K562 (cell line): Measurements from ENCODE around the gene PMIS2. TPM values are rescaled to one million over a fixed set of nuclear protein-coding genes. Genes with fewer than 3 reads are reported as not detected.

Source experiments
- ATF1 ChIP-seq, 2 experiments: fragments of 450-650 bp in 1 of 2; IDR thresholded peaks; 2 replicates each; pipeline ENCODE4 v1.6.1; 2016; ENCODE audit warnings: missing compliant biosample characterization in 1 of 2, missing genetic modification characterization in 1 of 2
- FOS ChIP-seq: IDR thresholded peaks from 3 replicates; pipeline ENCODE4 v1.6.1; 2011; ENCODE audit not compliant: insufficient read length; ENCODE audit errors: extremely low read depth
- GABPB1 ChIP-seq: sonication (generic); formaldehyde crosslinking; IDR thresholded peaks from 2 replicates; pipeline ENCODE4 v1.8.0; 2022; ENCODE audit warnings: mild to moderate bottlenecking, missing genetic modification reagents
- HNRNPH1 ChIP-seq: fragments of 200-400 bp; formaldehyde crosslinking; optimal IDR thresholded peaks from 2 replicates; pipeline ENCODE3; 2017; ENCODE audit warnings: low read depth, mild to moderate bottlenecking, low read length, moderate library complexity
- KDM1A ChIP-seq, 2 experiments: fragments of 450-650 bp; IDR thresholded peaks; 2 replicates each; pipeline ENCODE4 v1.6.1; 2016; ENCODE audit warnings: mild to moderate bottlenecking in 2 of 2
- MEF2A ChIP-seq: IDR thresholded peaks from 2 replicates; pipeline ENCODE4 v1.6.1; 2011; ENCODE audit warnings: low read depth, mild to moderate bottlenecking, low read length, moderate library complexity; ENCODE audit not compliant: control insufficient read depth
- RFX5 ChIP-seq: IDR thresholded peaks from 2 replicates; pipeline ENCODE4 v1.6.1; 2011; ENCODE audit warnings: low read depth, mild to moderate bottlenecking, improper control_type of control experiment, low read length
- TCF3 ChIP-seq: sonication (generic); formaldehyde crosslinking; IDR thresholded peaks from 2 replicates; pipeline ENCODE4 v1.4.0; 2020; ENCODE audit warnings: mild to moderate bottlenecking, missing genetic modification reagents
- ZNF551 ChIP-seq: fragments of 250-450 bp; sonication (Bioruptor Pico); IDR thresholded peaks from 2 replicates; pipeline ENCODE4 v1.5.0; 2021; ENCODE audit warnings: mild to moderate bottlenecking, moderate library complexity
- ZNF764 ChIP-seq: fragments of 250-450 bp; sonication (Bioruptor Pico); IDR thresholded peaks from 2 replicates; pipeline ENCODE4 v1.4.0; 2020; ENCODE audit warnings: low read depth, mild to moderate bottlenecking, moderate library complexity
- ZNF785 ChIP-seq: fragments of 250-450 bp; sonication (Bioruptor Pico); IDR thresholded peaks from 2 replicates; pipeline ENCODE4 v1.4.0; 2020; ENCODE audit warnings: mild to moderate bottlenecking
- ZNF830 ChIP-seq: fragments of 250-450 bp; sonication (Bioruptor Pico); IDR thresholded peaks from 2 replicates; pipeline ENCODE4 v1.5.0; 2021; ENCODE audit warnings: mild to moderate bottlenecking
- polyA plus RNA-seq, 8 experiments: library from polyadenylated mRNA; depleted of rRNA in 4 of 8; stranded (reverse) in 5 of 8; unstranded in 3 of 8; fragments of >200 nt; fragmentation: Nextera tagmentation in 2 of 8; fragmentation: Illumina TruSeq in 1 of 8; extraction: Ambion mirVana in 2 of 8; extraction: Trizol in 1 of 8; gene quantifications; 2 replicates each; pipeline versions ENCODE4 v1.2.1 to v1.2.3, GENCODE V29; 2011 to 2014; ENCODE audit warnings: inconsistent platforms in 1 of 8, missing spikeins in 1 of 8
- total RNA-seq, 7 experiments: library from RNA; depleted of rRNA in 6 of 7; stranded (reverse); fragments of >200 nt in 6 of 7; fragmentation: Illumina TruSeq in 2 of 7; extraction: Trizol in 2 of 7; gene quantifications; 2 replicates each; pipeline versions ENCODE4 v1.2.1 to v1.2.3, GENCODE V29; 2011 to 2021; ENCODE audit warnings: low replicate concordance in 1 of 7
- TF ChIP-seq, protein P1 (sequence below), 2 experiments: fragments of 450-650 bp; IDR thresholded peaks; 2 replicates each; pipeline ENCODE4 v1.6.1; 2016; ENCODE audit warnings: mild to moderate bottlenecking in 2 of 2, borderline replicate concordance in 1 of 2, low read depth in 1 of 2, moderate library complexity in 1 of 2
- TF ChIP-seq, protein P2 (sequence below), 2 experiments: fragments of 200-800 bp in 1 of 2; sonication (Bioruptor generic) in 1 of 2; sonication (generic) in 1 of 2; formaldehyde crosslinking in 1 of 2; IDR thresholded peaks in 1 of 2; conservative IDR thresholded peaks in 1 of 2; 2 replicates each; pipeline versions ENCODE4 v1.5.0 to v1.6.1; 2016 to 2020; ENCODE audit warnings: missing compliant biosample characterization in 1 of 2, missing genetic modification characterization in 1 of 2, missing genetic modification reagents in 1 of 2
- TF ChIP-seq, protein P3 (sequence below), 2 experiments: IDR thresholded peaks; 2 replicates each; pipeline ENCODE4 v1.6.1; 2011; ENCODE audit warnings: borderline replicate concordance in 1 of 2, control low read depth in 1 of 2, low read depth in 1 of 2, low read length in 1 of 2, mild to moderate bottlenecking in 1 of 2, mixed read lengths in 1 of 2, moderate library complexity in 1 of 2; ENCODE audit not compliant: insufficient read depth in 1 of 2, insufficient read length in 1 of 2, poor library complexity in 1 of 2, severe bottlenecking in 1 of 2; ENCODE audit errors: extremely low read depth in 1 of 2

PMIS2 gene
- total and polyA plus RNA-seq, 9 of the 15 experiments (the other 6 are each of a cell fraction or from before 2014, with no cell fraction given), result not detected

DNA sequence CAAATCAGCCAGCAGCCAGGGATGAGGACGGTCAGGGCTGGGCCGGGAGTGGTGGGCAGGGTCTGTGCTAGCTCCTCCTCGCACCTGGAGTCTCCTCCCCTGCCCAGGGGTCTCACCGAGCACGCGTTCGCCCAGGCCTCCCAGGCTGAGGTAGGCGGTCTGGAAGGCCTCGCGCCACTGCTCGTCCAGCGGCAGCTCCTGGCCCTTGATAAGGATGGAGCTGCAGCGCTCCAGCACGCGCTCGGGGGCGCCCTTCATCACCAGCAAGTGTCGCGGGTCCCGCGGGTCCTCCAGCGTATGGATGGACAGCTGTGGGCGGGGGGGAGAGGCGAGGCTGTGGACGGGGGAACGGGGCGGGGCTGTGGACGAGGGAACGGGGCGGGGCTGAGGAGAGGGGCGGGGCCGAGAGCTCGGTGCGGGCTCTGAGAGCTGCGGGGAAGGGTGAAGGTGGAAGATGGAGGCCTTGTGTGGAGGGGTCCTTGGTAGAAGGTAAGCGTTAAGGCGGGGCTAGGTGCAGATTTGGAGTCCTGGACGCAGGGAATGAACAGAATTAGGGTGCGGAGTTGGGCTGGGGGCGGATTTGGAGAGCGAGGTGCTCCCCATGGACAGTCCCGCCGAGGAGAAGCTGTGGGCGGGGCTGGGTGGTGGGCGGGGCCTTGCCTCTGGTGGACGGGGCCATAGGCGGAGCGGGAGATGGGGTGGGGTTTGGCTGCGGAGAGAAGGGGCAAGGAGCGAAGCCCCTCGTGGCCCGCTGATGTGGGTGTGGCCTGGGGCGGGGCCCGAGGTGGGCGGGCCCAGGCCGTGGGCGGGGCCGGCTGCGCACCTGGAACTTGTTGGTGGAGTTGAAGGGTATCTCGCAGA lies 28.2 kb upstream of the PMIS2 start (continued):
- TF ChIP-seq, protein P1, sequence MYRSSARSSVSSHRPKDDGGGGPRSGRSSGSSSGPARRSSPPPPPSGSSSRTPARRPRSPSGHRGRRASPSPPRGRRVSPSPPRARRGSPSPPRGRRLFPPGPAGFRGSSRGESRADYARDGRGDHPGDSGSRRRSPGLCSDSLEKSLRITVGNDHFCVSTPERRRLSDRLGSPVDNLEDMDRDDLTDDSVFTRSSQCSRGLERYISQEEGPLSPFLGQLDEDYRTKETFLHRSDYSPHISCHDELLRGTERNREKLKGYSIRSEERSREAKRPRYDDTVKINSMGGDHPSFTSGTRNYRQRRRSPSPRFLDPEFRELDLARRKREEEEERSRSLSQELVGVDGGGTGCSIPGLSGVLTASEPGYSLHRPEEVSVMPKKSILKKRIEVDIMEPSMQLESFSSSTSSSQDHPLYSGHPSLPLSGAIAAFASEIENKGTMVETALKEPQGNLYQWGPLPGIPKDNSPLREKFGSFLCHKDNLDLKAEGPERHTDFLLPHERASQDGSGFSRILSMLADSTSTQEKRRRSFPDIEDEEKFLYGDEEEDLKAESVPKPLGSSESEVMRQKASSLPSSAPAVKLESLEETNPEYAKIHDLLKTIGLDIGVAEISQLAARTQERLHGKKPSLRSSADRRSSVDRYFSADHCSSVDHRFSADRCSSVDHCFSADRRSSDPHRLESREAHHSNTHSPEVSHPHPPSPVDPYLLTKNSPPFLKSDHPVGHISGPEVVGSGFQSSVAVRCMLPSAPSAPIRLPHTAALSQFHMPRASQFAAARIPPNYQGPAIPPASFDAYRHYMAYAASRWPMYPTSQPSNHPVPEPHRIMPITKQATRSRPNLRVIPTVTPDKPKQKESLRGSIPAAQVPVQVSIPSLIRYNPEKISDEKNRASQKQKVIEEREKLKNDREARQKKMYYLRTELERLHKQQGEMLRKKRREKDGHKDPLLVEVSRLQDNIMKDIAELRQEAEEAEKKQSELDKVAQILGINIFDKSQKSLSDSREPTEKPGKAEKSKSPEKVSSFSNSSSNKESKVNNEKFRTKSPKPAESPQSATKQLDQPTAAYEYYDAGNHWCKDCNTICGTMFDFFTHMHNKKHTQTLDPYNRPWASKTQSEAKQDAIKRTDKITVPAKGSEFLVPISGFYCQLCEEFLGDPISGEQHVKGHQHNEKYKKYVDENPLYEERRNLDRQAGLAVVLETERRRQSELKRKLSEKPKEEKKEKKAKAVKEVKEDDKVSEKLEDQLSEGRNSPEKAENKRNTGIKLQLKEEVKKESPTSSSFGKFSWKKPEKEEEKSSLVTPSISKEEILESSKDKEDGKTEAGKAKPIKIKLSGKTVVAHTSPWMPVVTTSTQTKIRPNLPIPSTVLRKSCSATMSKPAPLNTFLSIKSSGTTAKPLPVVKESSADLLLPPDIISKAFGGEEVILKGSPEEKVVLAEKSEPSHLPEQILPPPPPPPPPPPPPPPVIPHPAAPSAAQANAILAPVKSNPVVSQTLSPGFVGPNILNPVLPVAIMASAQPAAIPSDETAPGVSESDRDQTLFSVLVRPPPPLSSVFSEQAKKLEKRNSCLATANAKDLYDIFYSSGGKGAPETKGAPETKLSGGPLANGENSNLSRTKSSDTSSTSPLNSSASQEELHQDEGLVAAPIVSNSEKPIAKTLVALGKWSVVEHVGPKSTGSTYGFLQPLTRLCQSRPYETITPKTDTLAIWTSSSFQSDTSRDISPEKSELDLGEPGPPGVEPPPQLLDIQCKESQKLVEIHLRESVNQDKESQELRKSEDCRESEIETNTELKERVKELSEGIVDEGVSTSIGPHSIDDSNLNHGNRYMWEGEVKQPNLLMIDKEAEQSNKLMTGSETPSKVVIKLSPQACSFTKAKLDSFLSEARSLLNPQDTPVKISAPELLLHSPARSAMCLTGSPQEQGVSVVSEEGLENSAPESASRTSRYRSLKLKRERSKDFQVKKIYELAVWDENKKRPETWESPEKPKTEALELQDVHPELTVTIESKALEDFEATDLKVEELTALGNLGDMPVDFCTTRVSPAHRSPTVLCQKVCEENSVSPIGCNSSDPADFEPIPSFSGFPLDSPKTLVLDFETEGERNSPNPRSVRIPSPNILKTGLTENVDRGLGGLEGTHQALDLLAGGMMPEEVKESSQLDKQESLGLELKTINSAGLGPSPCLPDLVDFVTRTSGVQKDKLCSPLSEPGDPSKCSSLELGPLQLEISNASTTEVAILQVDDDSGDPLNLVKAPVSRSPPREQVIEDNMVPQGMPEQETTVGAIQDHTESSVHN (IDR thresholded peaks at IDR 0.05; ENCODE audit: borderline replicate concordance in 1 of 2, low read depth in 1 of 2), result no peak
- TF ChIP-seq RFX5, result no peak
- TF ChIP-seq FOS, result no peak
- TF ChIP-seq, protein P2, sequence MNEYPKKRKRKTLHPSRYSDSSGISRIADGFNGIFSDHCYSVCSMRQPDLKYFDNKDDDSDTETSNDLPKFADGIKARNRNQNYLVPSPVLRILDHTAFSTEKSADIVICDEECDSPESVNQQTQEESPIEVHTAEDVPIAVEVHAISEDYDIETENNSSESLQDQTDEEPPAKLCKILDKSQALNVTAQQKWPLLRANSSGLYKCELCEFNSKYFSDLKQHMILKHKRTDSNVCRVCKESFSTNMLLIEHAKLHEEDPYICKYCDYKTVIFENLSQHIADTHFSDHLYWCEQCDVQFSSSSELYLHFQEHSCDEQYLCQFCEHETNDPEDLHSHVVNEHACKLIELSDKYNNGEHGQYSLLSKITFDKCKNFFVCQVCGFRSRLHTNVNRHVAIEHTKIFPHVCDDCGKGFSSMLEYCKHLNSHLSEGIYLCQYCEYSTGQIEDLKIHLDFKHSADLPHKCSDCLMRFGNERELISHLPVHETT (CRISPR knock-in tag; conservative IDR thresholded peaks at IDR 0.05 in 1 of 2, IDR thresholded peaks at IDR 0.05 in 1 of 2), result no peak
- no peak for TF ChIP-seq KDM1A (IDR thresholded peaks at IDR 0.05)
- peak; percentile 12; the same call in 1 of the 2 replicates for TF ChIP-seq TCF3 (CRISPR knock-in tag)
- no peak for TF ChIP-seq GABPB1 (CRISPR knock-in tag)
- no peak for TF ChIP-seq HNRNPH1
- TF ChIP-seq, protein P3, sequence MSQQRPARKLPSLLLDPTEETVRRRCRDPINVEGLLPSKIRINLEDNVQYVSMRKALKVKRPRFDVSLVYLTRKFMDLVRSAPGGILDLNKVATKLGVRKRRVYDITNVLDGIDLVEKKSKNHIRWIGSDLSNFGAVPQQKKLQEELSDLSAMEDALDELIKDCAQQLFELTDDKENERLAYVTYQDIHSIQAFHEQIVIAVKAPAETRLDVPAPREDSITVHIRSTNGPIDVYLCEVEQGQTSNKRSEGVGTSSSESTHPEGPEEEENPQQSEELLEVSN (IDR thresholded peaks at IDR 0.05; ENCODE audit: borderline replicate concordance in 1 of 2, extremely low read depth in 1 of 2, insufficient read depth in 1 of 2, insufficient read length in 1 of 2, low read depth in 1 of 2, low read length in 1 of 2, poor library complexity in 1 of 2, severe bottlenecking in 1 of 2), result peak; percentile 73 to 92
- TF ChIP-seq ZNF830, result no peak
- TF ChIP-seq ZNF551, result no peak
- TF ChIP-seq ZNF764, result no peak
- TF ChIP-seq ZNF785, result no peak
- TF ChIP-seq MEF2A, result no peak
- no peak for TF ChIP-seq ATF1 (CRISPR knock-in tag; IDR thresholded peaks at IDR 0.05)
- TF ChIP-seq ATF1 (tag; IDR thresholded peaks at IDR 0.05), result no peak
